Measurements from ENCODE around the gene MYORG.
A peak's percentile ranks its signal among the peaks of the same experiment; 100 is the strongest.
"Not testable (repeated sequence)": the region's sequence is repeated elsewhere in the genome, so short reads cannot be mapped to it uniquely, and the experiment has no call there.

MYORG gene

DNA sequence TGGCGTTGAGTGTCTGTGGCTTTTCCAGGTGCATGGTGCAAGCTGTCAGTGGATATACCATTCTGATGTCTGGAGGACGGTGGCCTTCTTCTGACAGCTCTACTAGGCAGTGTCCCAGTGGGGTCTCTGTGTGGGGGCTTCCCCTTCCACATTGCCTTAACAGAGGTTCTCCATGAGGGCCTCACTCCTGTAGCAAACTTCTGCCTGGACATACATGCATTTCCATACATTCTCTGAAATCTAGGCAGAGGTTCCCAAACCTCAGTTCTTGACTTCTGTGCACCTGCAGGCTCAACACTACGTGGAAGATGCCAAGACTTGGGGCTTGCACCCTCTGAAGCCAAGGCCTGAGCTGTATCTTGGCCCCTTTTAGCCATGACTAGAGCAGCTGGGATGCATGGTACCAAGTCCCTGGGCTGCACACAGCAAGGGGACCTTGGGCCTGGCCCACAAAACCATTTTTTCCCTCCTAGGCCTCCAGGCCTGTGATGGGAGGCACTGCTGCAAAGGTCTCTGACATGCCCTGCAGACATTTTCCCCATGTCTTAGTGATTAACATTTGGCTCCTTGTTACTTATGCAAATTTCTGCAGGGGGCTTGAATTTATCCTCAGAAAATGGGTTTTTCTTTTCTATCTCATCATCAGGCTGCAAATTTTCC, 8.8 kb downstream of the MYORG start:
- DNase-seq, result not testable (repeated sequence)

DNA sequence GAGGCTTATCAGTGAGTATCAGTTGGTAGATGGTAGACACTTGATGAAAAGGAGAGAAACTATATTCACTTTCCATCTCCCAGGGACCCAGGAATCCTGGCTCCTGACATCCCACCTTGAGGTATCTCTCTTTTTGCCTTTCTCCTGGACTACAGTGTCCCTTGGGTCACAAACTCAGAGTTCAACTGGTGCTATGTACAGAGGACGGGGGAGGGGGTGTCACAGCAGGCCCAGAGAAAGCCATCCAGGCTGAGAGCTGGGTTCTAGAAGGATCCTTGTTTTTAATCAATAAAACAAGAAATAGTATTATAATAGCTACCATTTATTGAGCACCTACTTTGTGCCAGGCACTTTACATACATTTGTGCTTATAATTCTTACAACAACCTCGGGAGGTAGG, 10.3 kb downstream of the MYORG start:
- DNase-seq, result no peak

DNA sequence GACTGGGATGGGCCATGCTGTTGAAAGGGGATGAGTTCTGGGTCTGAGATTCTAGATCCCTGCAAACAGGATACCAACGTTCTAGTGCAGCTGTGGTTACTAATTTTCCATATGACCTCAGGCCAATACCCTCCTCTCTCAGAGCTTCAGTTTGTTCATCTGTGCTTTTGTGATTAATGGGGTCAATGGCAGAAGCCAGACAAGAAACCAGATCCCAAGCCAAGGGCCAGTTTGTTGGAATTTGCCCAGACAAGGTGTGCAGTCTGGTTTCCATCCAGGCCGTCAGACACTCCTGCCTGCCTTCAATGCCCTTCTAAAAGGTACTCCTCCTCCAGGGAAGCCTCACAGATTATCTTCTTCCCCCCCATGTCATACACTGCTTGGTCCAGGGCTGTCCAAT, 11.4 kb downstream of the MYORG start:
- DNase-seq, result no peak

DNA sequence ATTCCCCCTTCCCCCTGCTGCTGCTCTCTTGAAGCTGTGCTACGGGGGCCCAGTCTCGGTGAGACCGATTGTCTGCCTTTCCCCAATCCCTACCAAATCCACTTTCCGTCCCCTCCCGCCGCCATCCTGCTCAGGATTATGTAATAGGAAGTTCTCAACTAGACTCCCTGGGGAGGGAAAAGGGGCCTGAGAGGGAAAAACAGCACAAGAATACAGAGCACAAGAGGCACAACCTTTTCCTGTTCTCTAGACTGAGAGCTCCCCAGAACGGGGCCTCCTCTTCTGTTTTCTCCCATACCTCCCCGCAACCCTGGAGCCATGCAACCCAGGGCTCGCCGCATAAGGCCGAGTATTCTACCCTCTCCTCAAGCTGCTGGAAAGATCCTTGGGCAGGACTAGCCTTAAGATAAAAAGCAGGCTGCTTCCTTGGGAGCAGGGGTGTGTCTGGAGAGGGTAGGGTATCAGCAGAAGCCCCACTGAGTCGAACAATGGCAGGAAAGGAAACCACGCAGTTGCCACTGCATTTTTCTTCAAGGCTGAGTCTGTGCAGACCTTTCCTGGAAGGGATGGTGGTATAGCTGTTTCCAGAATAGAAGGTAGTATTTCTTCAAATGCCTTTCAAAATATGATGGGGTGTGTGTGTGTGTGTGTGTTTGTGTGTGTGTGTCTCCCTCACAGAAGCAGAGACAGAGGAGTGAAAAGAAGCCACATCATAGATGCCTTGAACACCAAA, 12.9 kb downstream of the MYORG start:
- DNase-seq, result no peak

DNA sequence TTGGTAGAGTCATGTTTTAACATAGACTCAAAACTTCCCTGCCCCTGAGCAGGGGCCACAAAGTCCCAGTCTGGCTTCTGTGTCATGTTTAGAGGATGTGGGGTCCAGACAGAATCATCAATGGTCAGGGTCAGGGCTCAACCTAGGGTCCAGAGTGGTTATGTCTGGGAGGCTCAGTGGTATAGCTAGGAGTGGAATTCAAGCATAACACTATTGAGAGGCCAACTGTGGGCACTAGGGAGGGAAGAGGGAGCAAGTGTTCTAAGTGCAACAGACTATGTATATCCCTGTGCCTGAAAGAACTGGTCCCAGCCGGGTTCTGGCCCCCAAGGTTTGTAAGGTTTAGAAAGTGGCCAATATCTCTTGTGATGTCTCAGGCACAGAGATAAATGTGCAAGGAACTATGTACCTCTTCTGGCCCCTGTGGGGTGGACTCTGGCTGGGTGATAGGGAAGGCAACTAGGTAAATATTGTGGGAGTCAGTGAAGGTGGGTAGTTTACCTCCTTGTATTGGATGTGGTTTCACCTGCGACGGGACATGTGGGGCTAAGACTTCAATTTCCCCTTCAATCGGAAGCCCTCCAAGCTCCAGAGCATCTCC, 14.0 kb downstream of the MYORG start:
- no peak for DNase-seq

DNA sequence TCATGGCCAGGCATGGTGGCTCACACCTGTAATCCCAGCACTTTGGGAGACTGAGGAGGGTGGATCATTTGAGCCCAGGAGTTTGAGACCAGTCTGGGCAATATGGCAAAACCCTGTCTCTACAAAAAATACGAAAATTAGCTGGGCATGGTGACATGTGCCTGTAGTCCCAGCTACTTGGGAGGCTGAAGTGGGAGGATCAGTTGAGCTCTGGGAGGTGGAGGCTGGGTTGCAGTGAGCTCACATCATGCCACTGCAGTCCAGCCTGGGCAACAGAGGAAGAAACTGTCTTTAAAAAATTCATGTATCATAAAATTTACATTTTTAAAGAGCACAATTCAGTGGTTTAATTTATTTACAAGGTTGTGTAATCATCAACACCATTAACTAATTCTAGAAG, 23.7 kb downstream of the MYORG start:
- DNase-seq, result not testable (repeated sequence)

DNA sequence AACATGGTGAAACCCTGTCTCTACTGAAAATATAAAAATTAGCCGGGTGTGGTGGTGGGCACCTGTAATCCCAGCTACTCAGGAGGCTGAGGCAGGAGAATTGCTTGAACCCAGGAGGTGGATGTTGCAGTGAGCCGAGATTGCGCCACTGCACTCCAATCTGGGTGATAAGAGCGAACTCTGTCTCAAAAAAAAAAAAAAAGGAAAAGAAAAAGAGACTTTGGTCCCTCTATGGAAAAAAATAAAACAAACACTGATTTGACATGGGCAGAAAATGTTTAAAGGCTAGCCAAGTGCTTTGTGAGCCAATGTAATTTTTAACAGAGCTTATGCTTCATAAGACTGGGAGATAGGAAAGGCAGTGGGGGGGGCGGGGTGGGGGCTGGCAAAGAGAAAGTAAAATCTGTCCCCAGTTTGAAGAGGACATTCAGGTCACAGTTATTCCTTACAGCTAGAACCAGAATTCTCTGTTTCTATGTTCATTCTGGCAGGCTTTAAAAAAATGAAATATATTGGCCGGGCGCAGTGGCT, 24.5 kb downstream of the MYORG start:
- not testable (repeated sequence) for DNase-seq

DNA sequence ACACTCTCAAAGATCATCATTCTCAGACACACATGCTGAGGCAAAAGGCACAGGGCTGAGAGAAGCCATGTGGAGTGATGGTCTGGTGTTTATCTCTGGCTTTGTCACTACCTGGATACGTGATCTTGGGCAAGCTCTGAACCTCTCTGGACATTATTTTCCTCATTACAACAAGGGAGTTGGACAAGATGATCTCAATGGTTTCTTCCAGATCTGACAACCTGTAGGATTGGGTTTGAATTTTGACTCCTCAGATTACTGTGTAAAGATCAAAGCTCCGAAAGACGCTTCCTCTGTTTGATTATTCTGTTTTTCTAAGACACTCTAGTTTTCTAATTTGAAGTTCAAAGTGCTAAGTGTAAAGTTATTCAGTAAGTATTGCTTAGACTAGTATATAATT, 27.4 kb downstream of the MYORG start:
- DNase-seq, result no peak

DNA sequence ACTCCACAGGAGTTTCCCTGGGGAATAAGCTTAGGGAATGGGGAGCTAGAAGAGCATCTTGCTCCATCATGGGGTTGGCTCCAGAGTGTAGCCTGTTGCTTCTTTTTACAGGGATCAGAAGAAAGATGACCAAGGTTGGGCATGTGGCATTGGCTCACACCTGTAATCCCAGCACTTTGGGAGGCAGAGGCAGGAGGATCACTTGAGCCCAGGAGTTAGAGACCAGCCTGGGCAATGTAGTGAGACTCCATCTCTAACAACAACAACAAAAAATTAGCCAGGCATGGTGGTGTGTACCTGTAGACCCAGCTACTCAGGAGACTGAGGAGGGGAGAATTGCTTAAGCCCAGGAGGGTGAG, 28.9 kb downstream of the MYORG start:
- no peak for DNase-seq

DNA sequence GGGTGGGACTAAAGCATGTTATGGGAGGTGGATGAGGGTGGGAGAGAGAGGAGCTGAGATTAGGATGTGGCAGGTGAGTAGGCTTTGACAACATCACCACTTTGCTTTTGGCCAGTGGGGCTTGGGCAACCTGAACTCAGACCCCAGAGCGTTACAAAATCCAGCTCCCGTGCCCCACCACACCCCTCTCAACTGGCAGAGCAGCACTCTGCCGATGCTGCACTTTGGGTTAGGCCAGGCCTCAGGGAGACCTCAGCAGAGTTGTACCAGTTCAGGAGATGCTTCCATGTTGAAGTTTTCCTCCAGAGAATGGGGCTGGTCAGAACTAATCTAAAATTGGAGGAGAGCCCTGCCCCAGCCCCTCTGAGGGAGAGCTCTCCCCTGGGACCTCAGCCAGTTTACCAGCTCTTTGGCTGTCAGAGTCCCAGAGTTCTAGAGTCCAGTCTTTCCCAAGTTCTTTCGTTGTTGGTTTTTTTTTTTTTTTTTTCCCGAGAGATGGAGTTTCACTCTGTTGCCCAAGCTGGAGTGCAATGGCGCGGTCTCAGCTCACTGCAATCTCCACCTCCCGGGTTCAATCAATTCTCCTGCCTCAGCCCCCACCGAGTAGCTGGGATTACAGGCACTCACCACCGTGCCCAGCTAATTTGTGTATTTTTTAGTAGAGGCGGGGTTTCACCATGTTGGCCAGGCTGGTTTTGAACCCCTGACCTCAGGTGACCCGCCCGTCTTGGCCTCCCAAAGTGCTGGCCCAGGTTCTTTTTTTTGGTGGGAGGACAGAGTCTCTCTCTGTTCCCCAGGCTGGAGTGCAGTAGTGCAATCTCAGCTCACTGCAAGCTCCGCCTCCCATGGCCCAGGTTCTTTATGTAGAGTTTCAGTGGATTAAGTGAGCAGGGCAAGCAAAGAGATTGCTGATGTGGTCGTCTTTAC, 29.6 kb downstream of the MYORG start:
- DNase-seq, result no peak

DNA sequence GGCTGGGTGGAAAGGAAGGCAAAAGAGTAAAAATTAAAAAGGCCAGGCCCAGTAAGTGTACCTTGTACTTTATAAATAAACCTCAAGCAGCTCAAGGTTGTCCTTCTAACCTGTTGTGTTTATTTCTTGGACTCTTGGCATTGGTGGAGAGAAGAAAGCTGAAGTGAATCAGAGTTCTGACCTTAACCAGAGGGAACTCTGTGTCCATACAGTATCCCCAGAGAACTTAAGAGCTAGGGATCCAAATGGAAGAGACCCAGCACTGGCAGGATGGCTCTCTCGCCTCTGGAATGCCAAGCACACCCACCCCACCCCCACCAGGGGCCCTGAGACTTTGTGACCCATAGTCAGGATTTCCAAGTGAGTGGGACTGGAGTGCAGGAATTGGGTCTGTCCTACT, 33.1 kb downstream of the MYORG start:
- DNase-seq, result no peak

DNA sequence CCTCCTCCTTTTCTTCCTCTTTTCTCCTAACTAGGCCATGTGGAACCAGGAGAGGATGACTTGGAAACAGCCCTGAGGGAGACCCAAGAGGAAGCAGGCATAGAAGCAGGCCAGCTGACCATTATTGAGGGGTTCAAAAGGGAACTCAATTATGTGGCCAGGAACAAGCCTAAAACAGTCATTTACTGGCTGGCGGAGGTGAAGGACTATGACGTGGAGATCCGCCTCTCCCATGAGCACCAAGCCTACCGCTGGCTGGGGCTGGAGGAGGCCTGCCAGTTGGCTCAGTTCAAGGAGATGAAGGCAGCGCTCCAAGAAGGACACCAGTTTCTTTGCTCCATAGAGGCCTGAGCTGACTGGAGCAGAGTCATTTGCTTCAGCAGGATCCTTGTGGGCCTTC, 33.6 kb downstream of the MYORG start:
- DNase-seq, result no peak

DNA sequence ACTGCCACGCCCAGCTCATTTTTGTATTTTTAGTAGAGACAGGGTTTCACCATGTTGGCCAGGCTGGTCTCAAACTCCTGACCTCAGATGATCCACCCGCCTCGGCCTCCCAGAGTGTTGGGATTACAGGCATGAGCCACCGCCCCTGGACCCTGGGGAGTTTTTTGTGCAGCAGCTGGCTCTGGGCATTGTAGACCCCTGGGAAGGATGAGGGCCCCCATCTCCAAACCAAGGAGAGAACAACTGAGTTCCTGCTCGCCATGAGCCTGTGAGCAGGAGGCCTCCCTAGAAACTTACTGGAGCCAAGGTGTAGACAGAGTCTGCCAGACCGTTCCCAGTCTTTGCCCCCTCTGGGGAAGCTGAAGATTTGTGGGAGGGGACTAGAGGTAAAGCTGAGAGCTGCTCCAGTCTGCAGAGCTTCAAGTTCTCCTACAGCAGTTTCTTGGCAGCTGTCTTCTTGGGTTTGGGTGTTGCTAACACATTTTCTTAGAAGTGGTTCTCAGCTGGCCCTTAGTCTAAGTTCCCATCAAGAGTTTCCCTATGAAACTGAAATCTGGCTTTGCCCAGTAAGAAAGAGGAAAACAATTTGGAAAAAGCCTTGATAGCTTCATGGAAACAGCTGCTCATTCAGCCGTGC, 34.9 kb downstream of the MYORG start:
- no peak for DNase-seq

DNA sequence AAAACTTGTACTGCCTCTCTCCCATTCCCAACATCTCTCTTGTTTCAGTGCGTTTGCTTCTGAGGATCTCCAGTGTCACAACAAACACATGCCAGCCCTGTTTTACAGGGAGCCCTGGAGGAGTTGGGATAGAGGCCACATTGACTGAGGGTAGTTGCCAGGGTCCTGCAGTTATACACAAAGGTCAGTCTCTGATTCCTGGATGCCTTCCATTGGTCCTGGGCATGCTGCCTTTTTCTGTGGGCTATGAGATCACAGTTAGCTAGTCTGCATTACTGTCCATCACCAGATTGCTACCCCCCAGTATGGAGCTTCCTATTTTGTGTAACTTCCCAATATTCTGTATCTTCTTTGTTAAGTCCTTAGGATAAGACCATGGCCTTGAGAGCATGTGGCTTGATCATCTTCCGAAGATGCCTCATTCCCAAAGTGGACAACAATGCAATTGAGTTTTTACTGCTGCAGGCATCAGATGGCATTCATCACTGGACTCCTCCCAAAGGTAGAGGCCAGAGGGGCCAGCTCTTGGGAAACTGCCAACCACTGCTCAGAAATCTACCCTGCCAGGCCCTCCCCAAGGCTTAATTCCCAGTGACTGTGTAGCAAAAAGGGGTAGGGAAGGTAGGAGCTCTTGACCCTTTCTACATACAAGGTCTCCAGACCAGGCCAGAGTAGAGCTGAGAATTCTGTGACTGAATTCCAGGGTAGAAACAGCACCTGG, 37.9 kb downstream of the MYORG start:
- DNase-seq, result no peak

DNA sequence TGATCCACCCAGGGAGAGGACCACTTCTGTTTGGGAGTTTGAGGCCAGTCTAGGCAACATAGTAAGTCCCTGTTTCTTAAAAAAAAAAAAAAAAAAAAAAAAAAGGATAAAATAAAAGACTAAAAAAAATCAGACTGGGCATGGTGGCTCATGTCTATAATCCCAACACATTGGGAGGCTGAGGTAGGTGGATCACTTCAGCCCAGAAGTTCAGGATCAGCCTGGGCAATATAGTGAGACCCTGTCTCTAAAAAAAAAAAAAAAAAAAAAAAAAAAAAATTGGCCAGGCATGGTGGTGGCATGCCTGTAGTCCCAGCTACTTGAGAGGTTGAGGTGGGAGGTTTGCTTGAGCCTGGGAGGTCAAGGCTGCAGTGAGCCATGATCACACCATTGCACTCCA, 38.6 kb downstream of the MYORG start:
- not testable (repeated sequence) for DNase-seq

DNA sequence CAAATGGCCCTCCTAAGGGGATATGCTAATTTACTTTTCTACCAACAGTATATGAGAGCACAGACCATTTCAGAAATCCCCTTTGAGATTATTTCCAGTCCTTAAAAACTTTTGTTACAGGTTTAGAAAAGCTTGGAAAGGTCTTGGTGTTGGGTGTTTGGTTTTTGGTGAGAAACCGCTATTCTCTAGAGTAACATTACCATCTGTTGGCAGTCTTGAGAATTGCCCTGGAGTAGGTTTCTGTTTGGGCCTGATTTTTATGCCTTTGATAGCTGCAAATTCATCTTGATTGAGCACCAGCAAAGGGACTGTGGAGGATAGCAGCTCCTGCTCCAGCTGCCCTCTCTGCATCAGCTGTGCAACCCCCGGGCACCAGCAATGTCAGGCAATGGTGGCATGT, 39.3 kb downstream of the MYORG start:
- DNase-seq, result no peak

DNA sequence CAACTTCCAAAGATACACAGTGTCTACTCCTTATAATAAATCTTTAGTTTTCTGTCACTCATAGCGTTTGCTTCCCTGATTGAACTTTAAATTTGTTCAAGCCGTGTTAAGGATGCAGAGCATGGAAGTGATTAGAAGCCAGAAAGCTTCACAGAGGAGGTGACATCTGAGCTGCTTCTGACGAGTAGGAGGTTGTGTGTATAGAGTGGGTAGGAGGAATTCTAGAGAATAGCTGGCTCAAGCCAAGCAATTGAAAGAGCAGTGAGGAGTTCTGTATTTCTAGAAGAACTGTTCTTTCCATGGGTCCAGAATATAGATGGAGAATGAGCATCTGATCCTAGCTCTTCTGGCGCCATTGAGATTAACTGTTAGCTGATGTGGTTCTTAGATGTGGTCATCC, 41.3 kb downstream of the MYORG start:
- no peak for DNase-seq

DNA sequence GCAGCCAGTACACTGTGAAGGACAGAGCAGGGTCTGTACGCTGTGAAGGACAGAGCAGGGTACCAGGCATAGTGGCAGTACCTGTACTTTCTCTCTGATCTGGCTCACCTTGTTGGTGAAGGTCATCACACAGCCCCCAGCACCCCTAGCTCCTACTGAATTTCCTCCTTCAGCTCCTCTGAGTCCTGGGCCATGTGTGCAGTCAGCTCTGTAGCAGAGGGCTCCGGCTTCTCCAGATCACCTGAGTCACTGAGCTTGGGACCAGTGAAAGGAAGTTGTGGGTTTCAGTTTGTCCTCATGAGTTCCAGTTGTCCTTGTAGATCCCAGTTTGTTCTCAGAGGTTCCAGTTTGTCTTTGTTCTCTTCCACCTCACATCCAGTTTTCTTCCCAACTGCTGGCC, 41.8 kb downstream of the MYORG start:
- DNase-seq, result no peak

DNA sequence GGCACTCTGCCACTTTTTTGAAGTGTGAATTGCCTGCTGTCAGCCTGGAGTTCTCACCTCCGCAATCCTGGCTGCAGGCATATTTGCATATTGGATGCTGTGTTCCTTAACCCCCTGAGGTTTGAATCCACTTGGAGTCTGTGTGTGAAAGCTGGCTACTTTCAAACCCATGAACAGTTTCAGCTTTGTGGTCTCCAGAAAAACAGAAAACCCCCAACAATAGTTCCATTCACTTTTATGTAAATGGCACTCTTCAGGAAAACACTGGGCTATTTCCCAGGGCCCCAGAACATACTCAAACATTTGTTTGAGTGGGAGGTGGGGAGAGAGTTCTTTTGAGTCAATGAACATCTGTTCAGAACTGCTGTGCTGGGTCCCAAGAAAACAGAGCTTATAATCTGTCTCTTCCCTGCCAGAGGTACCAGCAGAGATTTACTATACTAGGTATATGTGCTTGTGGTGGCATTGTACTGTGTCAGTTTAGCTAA, 42.3 kb downstream of the MYORG start:
- no peak for DNase-seq

DNA sequence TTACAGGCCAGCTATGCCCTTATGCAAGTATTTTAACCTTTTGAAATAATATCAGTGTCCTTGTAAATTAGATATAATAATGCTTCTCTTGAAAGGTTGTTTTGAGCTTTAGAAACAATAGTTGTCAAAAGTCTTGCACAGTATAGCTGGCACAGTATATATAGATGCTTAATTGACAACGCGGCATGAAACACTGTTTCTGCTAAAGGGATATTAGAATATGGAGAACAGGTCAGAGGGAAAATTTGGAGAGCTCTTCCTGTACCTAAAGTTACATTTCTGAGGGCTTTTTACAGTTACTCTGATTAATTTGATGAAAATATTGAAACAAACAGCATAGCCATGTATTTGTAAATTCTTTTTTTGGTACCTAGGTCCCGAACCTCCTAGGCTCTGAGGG, 42.9 kb downstream of the MYORG start:
- no peak for DNase-seq

DNA sequence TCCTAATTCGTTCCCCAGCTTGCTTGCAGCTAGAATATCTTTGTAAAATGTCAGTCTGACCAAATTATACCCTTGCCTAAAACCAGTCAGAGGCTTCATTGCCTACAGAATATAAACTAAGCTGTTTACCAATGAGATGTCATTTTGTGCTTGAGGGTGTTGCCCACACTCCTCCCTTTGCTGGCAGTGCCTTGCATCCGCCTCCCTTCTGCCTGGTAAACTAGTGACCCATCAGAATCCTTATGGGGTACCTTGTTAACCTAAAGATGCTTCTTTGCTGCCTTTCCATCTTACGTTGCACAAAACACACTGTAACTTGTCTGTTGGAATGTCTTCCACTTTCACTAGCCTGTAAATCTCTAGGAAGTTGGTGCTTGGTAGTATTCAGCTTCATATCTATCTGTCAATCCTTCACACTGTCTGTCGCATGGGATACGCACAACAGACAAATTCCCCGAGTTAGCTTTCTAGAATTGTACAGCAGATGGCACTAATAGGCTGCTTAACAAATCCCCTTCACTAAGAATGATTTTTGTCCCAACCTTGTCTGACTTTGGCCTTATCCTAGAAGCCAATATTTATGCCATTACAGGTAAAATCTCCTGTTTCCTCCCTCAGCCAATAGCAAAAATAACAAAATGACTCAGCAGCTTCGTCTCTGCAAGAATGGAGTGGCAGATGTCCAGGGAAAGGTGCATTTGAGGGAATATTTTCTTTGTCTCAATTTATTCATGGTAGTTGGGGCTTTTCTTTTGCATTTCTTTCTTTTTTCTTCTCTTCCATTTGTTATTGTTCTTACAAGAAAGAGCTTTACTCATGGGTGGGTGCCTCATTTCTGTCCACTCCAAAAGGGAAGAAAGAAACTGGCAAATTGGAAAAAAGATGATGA, 44.4 kb downstream of the MYORG start:
- DNase-seq, result peak; percentile 51

Data from NCI-H1092 treated with DMSO at 0.1 percent for 48 hours (cell line).